Neuronal stem cell (in vitro differentiated cells): ENCODE measurements around the gene MAP3K19.
"Not testable (repeated sequence)": the region's sequence is repeated elsewhere in the genome, so short reads cannot be mapped to it uniquely, and the experiment has no call there.

Experiments used
- DNase-seq: peaks from one replicate; pipeline ENCODE4 v3.0.0-alpha.2; 2013; ENCODE audit warnings: low spot score
- H2AFZ ChIP-seq: one replicate; pipeline ENCODE4 v1.6.1; 2013; ENCODE audit warnings: mild to moderate bottlenecking, low read length, inconsistent platforms
- H2AK5ac ChIP-seq: 2 replicates; pipeline ENCODE4 v1.6.1; 2013; ENCODE audit warnings: low read depth, mild to moderate bottlenecking, inconsistent platforms, low read length, moderate library complexity, mixed read lengths
- H2BK120ac ChIP-seq: 2 replicates; pipeline ENCODE4 v1.6.1; 2013; ENCODE audit warnings: low read depth, mild to moderate bottlenecking, inconsistent platforms, low read length, moderate library complexity, mixed read lengths
- H2BK12ac ChIP-seq: one replicate; pipeline ENCODE4 v1.6.1; 2013; ENCODE audit warnings: low read length, inconsistent platforms
- H2BK15ac ChIP-seq: 2 replicates; pipeline ENCODE4 v1.6.1; 2013; ENCODE audit warnings: mild to moderate bottlenecking, low read length, inconsistent platforms, mixed read lengths
- H2BK5ac ChIP-seq: one replicate; pipeline ENCODE4 v1.6.1; 2013; ENCODE audit warnings: inconsistent platforms, mild to moderate bottlenecking, low read length, moderate library complexity
- H3K14ac ChIP-seq: one replicate; pipeline ENCODE4 v1.6.1; 2013; ENCODE audit warnings: low read length, inconsistent platforms
- H3K18ac ChIP-seq: 2 replicates; pipeline ENCODE4 v1.6.1; 2013; ENCODE audit warnings: low read length, inconsistent platforms
- H3K23ac ChIP-seq: 2 replicates; pipeline ENCODE4 v1.6.1; 2013; ENCODE audit warnings: low read depth, mild to moderate bottlenecking, mixed read lengths, low read length, inconsistent platforms; ENCODE audit not compliant: poor library complexity
- H3K27ac ChIP-seq: replicated peaks from 3 replicates; pipeline ENCODE4 v1.5.1; 2013; ENCODE audit warnings: low read length, inconsistent platforms
- H3K27me3 ChIP-seq, 3 experiments: 2 replicates each; pipeline ENCODE4 v1.6.1; 2013; ENCODE audit warnings: low read length in 3 of 3, mild to moderate bottlenecking in 2 of 3, inconsistent platforms in 1 of 3, low read depth in 1 of 3, mixed read lengths in 1 of 3, moderate library complexity in 1 of 3; ENCODE audit not compliant: control insufficient read depth in 3 of 3, insufficient read depth in 3 of 3
- H3K36me3 ChIP-seq, 2 donors: replicated peaks in 1 of 2; 2 replicates each; pipeline ENCODE4 v1.6.1; 2013; ENCODE audit warnings: low read length in 2 of 2; ENCODE audit not compliant: control insufficient read depth in 2 of 2, insufficient read depth in 2 of 2
- H3K4ac ChIP-seq: 2 replicates; pipeline ENCODE4 v1.6.1; 2013; ENCODE audit warnings: inconsistent platforms, mild to moderate bottlenecking, low read length, moderate library complexity
- H3K4me1 ChIP-seq, 2 donors: 1 replicate in 1 of 2; 2 replicates in 1 of 2; pipeline ENCODE4 v1.6.1; 2013; ENCODE audit warnings: low read length in 2 of 2, low read depth in 1 of 2; ENCODE audit not compliant: control insufficient read depth in 2 of 2, insufficient read depth in 1 of 2
- H3K4me2 ChIP-seq: one replicate; pipeline ENCODE4 v1.6.1; 2013; ENCODE audit warnings: mild to moderate bottlenecking, low read length, inconsistent platforms; ENCODE audit not compliant: insufficient read depth, poor library complexity, severe bottlenecking
- H3K4me3 ChIP-seq, 2 donors: 2 replicates each; pipeline ENCODE4 v1.5.1; 2013; ENCODE audit warnings: low read length in 2 of 2, mild to moderate bottlenecking in 2 of 2, inconsistent platforms in 1 of 2, moderate library complexity in 1 of 2
- H3K79me1 ChIP-seq: one replicate; pipeline ENCODE4 v1.6.1; 2013; ENCODE audit warnings: low read depth, mild to moderate bottlenecking, inconsistent platforms, low read length, moderate library complexity
- H3K9ac ChIP-seq: one replicate; pipeline ENCODE4 v1.6.1; 2013; ENCODE audit warnings: mild to moderate bottlenecking, low read depth, low read length, inconsistent platforms; ENCODE audit not compliant: poor library complexity
- H3K9me3 ChIP-seq, 2 donors: replicated peaks in 1 of 2; 2 replicates each; pipeline versions ENCODE3 to v1.6.1; 2013; ENCODE audit warnings: low read length in 2 of 2, mild to moderate bottlenecking in 2 of 2, inconsistent platforms in 1 of 2, low read depth in 1 of 2, mixed read lengths in 1 of 2, moderate library complexity in 1 of 2; ENCODE audit not compliant: control insufficient read depth in 2 of 2, insufficient read depth in 1 of 2
- H4K8ac ChIP-seq: one replicate; pipeline ENCODE4 v1.6.1; 2013; ENCODE audit warnings: low read depth, mild to moderate bottlenecking, inconsistent platforms, low read length, moderate library complexity
- H4K91ac ChIP-seq: one replicate; pipeline ENCODE4 v1.6.1; 2013; ENCODE audit warnings: low read length, low read depth, mild to moderate bottlenecking, inconsistent platforms; ENCODE audit not compliant: poor library complexity
- WGBS, 2 donors: extraction: QIAGEN DNeasy Blood & Tissue Kit; methylation state at CpG; one replicate each; pipeline ENCODE4 v1.1.7; 2013; ENCODE audit warnings: missing lambda C conversion rate in 2 of 2, mixed read lengths in 1 of 2; ENCODE audit not compliant: insufficient read length in 2 of 2, insufficient replicate concordance in 1 of 2; ENCODE audit errors: extremely low coverage in 2 of 2; 5-methylcytosine and 5-hydroxymethylcytosine counted together

MAP3K19 gene

DNA sequence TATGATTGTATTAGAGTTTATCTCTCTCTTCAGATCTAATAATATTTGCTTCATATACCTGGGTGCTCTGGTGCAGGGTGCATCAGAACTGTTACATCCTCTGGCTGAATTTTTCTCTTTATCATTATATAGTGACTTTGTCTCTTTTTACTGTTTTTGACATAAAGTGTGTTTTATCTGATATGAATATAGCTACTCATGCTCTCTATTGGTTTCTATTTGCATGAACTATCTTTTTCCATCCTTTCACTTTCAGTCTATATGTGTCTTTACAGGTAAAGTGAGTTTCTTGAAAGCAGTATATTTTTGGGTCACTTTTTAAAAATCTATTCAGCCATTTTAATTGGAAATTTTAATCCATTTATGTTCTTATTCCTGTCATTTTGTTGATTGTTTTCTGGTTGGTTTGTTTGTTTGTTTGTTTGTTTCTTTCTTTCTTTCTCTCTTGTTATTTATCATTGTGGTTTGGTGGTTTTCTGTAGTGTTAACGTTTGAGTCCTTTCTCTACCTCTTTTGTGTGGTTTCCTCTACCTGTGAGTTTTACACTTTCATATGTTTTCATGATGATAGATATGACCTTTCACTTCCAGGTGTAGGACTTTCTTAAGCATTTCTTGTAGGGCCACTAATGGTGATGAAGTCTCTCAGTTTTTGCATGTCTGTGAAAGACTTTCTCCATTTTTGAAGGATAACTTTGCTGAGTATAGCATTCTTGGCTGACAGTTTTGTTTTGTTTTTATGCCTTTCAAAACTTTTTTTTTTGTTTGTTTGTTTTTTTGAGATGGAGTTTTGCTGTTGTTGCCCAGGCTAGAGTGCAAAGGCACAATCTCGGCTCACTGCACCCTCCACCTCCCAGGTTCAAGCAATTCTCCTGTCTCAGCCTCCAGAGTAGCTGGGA, 73.8 kb downstream of the MAP3K19 start:
- H2BK15ac ChIP-seq = no peak overlapping the region
- DNase-seq = no peak
- no peak overlapping the region for H3K4ac ChIP-seq
- H3K9ac ChIP-seq = no peak overlapping the region
- no peak overlapping the region for H2BK120ac ChIP-seq
- no peaks in the 10 kb centered on the region for H3K4me1 ChIP-seq
- no peak overlapping the region for H2AFZ ChIP-seq
- H3K18ac ChIP-seq = no peak overlapping the region
- no peak overlapping the region for H4K8ac ChIP-seq
- H3K9me3 ChIP-seq = peaks cover 0 to 7% of the 10 kb centered on the region in 2 donors
- no peaks in the 10 kb centered on the region for H3K27me3 ChIP-seq
- no peaks in the 10 kb centered on the region for H3K36me3 ChIP-seq
- no peak overlapping the region for H2BK5ac ChIP-seq
- H2AK5ac ChIP-seq = no peak overlapping the region
- H3K4me3 ChIP-seq = no peak overlapping the region
- H4K91ac ChIP-seq = no peak overlapping the region
- no peak overlapping the region for H2BK12ac ChIP-seq
- no peaks in the 10 kb centered on the region for H3K79me1 ChIP-seq
- H3K23ac ChIP-seq = no peak overlapping the region
- WGBS, 2 donors = no CpG with 5 or more reads among the region's 2 CpGs
- H3K4me2 ChIP-seq = no peak overlapping the region
- H3K27ac ChIP-seq = no peak overlapping the region
- H3K14ac ChIP-seq = no peak overlapping the region

DNA sequence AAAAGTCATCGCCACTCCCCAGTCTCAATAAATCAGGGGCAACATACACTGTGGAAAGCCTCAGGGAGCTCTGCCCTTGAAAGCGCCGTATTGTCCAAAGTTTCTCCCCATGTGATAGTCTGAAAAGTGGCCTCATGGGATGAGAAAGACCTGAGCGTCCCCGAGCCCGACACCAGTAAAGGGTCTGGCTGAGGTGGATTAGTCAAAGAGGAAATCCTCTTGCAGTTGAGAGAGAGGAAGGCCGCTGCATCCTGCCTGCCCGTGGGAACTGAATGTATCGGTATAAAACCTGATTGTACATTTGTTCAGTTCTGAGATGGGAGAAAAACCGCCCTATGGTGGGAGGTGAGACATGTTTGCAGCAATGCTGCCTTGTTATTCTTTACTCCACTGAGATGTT, 80.1 kb downstream of the MAP3K19 start:
- not testable (repeated sequence) for H3K79me1 ChIP-seq, H3K18ac ChIP-seq, H2BK5ac ChIP-seq, H2AFZ ChIP-seq, H3K9me3 ChIP-seq, H4K8ac ChIP-seq, H3K23ac ChIP-seq, H3K4me1 ChIP-seq, H3K9ac ChIP-seq, DNase-seq, H2AK5ac ChIP-seq, H3K4ac ChIP-seq, H3K27me3 ChIP-seq, H3K14ac ChIP-seq, H3K36me3 ChIP-seq, H2BK15ac ChIP-seq, H3K4me2 ChIP-seq, H2BK12ac ChIP-seq, H3K27ac ChIP-seq, H2BK120ac ChIP-seq, H4K91ac ChIP-seq, H3K4me3 ChIP-seq
- no CpG with 5 or more reads among the region's 10 CpGs for WGBS, 2 donors

DNA sequence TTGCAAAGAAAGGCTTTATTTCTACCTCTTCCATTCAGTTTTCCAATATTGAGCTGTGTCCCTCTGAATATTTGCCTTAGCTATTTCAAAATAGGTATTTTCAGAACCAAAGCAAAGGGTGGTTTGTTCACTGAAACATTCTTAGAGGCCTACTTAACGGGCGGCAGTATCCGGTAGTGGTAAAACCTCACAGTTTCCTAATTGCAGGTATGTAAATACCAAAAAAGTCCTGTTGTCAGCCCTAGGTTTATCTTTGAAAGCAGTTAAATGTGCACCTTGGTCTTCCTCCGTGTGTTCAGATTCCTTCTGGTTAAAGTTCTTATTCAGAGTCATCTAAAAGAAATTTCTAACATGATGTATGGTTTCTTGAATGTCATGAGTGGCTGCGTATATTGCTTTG, 89.8 kb downstream of the MAP3K19 start:
- Histone ChIP-seq H3K4me1 (peaks cover 0 to 3% of the 10 kb centered on the region in 2 donors), H2BK5ac (no peak overlapping the region), H3K27me3 (no peaks in the 10 kb centered on the region), H2AK5ac (no peak overlapping the region), H3K9me3 (no peaks in the 10 kb centered on the region), H3K9ac (no peak overlapping the region), H3K18ac (no peak overlapping the region), H2BK120ac (no peak overlapping the region), H2BK12ac (no peak overlapping the region), H4K91ac (no peak overlapping the region), H3K79me1 (no peaks in the 10 kb centered on the region), H3K36me3 (peaks cover 14 to 66% of the 10 kb centered on the region in 2 donors), H3K14ac (no peak overlapping the region), H3K23ac (no peak overlapping the region), H3K4me3 (no peak overlapping the region), H3K4me2 (no peak overlapping the region), H3K27ac (no peak overlapping the region), H3K4ac (no peak overlapping the region), H2BK15ac (no peak overlapping the region), H4K8ac (no peak overlapping the region), H2AFZ (no peak overlapping the region)
- no peak for DNase-seq
- WGBS, 2 donors = no CpG with 5 or more reads among the region's 5 CpGs

DNA sequence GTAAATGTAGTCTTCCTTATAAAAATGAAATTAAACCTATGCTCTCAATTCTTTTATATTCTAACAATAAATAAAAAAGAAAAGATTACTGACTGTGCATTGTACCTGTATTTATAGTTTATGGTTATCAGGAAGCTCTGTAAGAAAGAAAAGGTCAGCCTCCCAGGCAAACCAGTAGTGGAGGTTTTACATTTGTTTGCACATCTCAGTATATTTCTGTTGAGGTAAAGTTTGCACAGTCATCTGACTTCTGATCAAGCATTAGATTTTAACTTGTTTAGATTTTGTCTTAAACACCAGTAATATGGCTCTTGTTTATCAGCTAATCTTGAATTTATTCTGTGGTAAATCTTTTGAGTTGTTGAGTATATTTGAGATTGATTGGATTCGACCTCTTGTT, 91.5 kb downstream of the MAP3K19 start:
- Histone ChIP-seq H2BK12ac (no peak overlapping the region), H3K23ac (no peak overlapping the region), H2AK5ac (no peak overlapping the region), H3K36me3 (peaks cover 14 to 84% of the 10 kb centered on the region in 2 donors), H2BK5ac (no peak overlapping the region), H3K4me2 (no peak overlapping the region), H2BK15ac (no peak overlapping the region), H3K27me3 (no peaks in the 10 kb centered on the region), H2AFZ (no peak overlapping the region), H3K9me3 (no peaks in the 10 kb centered on the region), H3K18ac (no peak overlapping the region), H2BK120ac (no peak overlapping the region), H3K4me3 (no peak overlapping the region), H3K4me1 (no peaks in the 10 kb centered on the region), H3K9ac (no peak overlapping the region), H3K27ac (no peak overlapping the region), H3K14ac (no peak overlapping the region), H4K8ac (no peak overlapping the region), H3K79me1 (no peaks in the 10 kb centered on the region), H3K4ac (no peak overlapping the region), H4K91ac (no peak overlapping the region)
- DNase-seq = no peak
- no CpG with 5 or more reads among the region's 1 CpG for WGBS, 2 donors
